ENCODE data around the gene SEC24B.

SEC24B gene

GRCh38 chr4:109548655-109549054 is 115.0 kb downstream of the SEC24B start:
- TF ChIP-seq SIN3A (IDR thresholded peaks at IDR 0.05; ENCODE audit: borderline replicate concordance, insufficient read depth, low read length) = no peak
- no peak for TF ChIP-seq FOXP2 (optimal IDR thresholded peaks at IDR 0.05; ENCODE audit: borderline replicate concordance, extremely low read depth, extremely low read length, insufficient read depth)
- TF ChIP-seq POLR2AphosphoS5 (IDR thresholded peaks at IDR 0.05; ENCODE audit: low read depth, low read length) = no peak
- no peak for TF ChIP-seq TAF1 (IDR thresholded peaks at IDR 0.05; ENCODE audit: borderline replicate concordance, insufficient read depth, low read length)
- TF ChIP-seq, protein P1, sequence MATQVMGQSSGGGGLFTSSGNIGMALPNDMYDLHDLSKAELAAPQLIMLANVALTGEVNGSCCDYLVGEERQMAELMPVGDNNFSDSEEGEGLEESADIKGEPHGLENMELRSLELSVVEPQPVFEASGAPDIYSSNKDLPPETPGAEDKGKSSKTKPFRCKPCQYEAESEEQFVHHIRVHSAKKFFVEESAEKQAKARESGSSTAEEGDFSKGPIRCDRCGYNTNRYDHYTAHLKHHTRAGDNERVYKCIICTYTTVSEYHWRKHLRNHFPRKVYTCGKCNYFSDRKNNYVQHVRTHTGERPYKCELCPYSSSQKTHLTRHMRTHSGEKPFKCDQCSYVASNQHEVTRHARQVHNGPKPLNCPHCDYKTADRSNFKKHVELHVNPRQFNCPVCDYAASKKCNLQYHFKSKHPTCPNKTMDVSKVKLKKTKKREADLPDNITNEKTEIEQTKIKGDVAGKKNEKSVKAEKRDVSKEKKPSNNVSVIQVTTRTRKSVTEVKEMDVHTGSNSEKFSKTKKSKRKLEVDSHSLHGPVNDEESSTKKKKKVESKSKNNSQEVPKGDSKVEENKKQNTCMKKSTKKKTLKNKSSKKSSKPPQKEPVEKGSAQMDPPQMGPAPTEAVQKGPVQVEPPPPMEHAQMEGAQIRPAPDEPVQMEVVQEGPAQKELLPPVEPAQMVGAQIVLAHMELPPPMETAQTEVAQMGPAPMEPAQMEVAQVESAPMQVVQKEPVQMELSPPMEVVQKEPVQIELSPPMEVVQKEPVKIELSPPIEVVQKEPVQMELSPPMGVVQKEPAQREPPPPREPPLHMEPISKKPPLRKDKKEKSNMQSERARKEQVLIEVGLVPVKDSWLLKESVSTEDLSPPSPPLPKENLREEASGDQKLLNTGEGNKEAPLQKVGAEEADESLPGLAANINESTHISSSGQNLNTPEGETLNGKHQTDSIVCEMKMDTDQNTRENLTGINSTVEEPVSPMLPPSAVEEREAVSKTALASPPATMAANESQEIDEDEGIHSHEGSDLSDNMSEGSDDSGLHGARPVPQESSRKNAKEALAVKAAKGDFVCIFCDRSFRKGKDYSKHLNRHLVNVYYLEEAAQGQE (IDR thresholded peaks at IDR 0.05; ENCODE audit: insufficient read depth in 1 of 2, low read depth in 2 of 2, low read length in 2 of 2) = no peak

DNA sequence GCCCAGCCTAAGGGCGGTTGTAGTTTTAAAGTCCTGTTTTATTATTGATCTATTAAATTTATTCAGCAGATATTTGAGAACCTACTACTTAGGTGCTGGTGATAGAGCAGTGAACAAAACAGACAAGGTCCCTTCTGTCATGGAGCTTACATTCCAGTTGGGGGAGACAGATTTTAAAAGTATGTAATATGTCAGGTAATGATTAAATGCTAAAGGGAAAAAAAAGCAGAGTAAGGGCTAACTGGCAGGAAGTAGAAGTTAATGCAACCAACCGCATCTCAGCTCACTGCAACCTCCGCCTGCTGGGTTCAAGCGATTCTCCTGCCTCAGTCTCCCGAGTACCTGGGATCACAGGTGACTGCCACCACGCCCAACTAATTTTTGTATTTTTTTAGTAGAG is 118.6 kb downstream of the SEC24B start:
- no peak for TF ChIP-seq SIN3A (IDR thresholded peaks at IDR 0.05; ENCODE audit: borderline replicate concordance, insufficient read depth, low read length)
- TF ChIP-seq POLR2AphosphoS5 (IDR thresholded peaks at IDR 0.05; ENCODE audit: low read depth, low read length) = no peak
- no peak for TF ChIP-seq TAF1 (IDR thresholded peaks at IDR 0.05; ENCODE audit: borderline replicate concordance, insufficient read depth, low read length)
- TF ChIP-seq, protein P1 (IDR thresholded peaks at IDR 0.05; ENCODE audit: insufficient read depth in 1 of 2, low read depth in 2 of 2, low read length in 2 of 2) = no peak
- no peak for TF ChIP-seq FOXP2 (optimal IDR thresholded peaks at IDR 0.05; ENCODE audit: borderline replicate concordance, extremely low read depth, extremely low read length, insufficient read depth)

DNA sequence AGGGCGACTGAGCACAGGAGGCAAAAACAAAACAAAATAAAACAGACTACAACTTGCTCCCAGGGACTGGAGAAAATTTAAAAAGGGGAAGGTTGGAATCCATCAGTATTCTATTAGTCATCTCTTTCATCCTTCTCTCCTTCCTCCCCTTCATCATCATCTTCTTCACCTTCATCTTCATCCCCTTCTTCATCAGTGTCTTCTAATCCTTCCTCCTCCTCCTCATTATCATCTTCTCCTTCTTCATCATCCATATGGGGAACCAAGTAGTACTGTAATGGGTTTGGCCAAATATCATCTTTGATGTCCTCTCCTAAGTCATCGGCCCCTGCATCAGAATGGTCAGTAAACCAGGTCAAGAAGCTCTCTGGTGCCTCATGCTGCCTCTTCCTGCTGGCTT is 119.5 kb downstream of the SEC24B start:
- TF ChIP-seq POLR2AphosphoS5 (IDR thresholded peaks at IDR 0.05; ENCODE audit: low read depth, low read length) = no peak
- TF ChIP-seq FOXP2 (optimal IDR thresholded peaks at IDR 0.05; ENCODE audit: borderline replicate concordance, extremely low read depth, extremely low read length, insufficient read depth) = no peak
- no peak for TF ChIP-seq TAF1 (IDR thresholded peaks at IDR 0.05; ENCODE audit: borderline replicate concordance, insufficient read depth, low read length)
- TF ChIP-seq SIN3A (IDR thresholded peaks at IDR 0.05; ENCODE audit: borderline replicate concordance, insufficient read depth, low read length) = no peak
- TF ChIP-seq, protein P1 (IDR thresholded peaks at IDR 0.05; ENCODE audit: insufficient read depth in 1 of 2, low read depth in 2 of 2, low read length in 2 of 2) = no peak

GRCh38 chr4:109554971-109555370 is 121.4 kb downstream of the SEC24B start:
- TF ChIP-seq SIN3A (IDR thresholded peaks at IDR 0.05; ENCODE audit: borderline replicate concordance, insufficient read depth, low read length) = no peak
- TF ChIP-seq FOXP2 (optimal IDR thresholded peaks at IDR 0.05; ENCODE audit: borderline replicate concordance, extremely low read depth, extremely low read length, insufficient read depth) = no peak
- TF ChIP-seq POLR2AphosphoS5 (IDR thresholded peaks at IDR 0.05; ENCODE audit: low read depth, low read length) = no peak
- TF ChIP-seq TAF1 (IDR thresholded peaks at IDR 0.05; ENCODE audit: borderline replicate concordance, insufficient read depth, low read length) = no peak
- TF ChIP-seq, protein P1 (IDR thresholded peaks at IDR 0.05; ENCODE audit: insufficient read depth in 1 of 2, low read depth in 2 of 2, low read length in 2 of 2) = no peak

DNA sequence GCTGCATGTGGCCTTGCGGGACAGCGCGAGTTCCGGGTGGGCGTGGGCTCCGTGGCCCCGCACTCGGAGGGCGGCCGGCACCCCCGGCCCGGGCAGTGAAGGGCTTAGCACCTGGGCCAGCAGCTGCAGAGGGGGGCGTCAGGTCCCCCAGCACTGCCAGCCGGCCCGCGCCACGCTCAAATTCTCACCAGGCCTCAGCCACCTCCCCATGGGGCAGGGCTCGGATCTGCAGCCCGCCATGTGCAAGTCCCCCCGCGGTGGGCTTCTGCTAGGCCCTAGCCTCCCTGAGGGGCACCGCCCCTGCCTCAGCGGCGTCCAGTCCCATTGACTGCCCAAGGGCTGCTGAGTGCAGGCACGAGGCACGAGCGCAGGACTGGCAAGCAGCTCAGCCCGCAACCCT is 123.8 kb downstream of the SEC24B start:
- no peak for TF ChIP-seq TAF1 (IDR thresholded peaks at IDR 0.05; ENCODE audit: borderline replicate concordance, insufficient read depth, low read length)
- no peak for TF ChIP-seq POLR2AphosphoS5 (IDR thresholded peaks at IDR 0.05; ENCODE audit: low read depth, low read length)
- no peak for TF ChIP-seq SIN3A (IDR thresholded peaks at IDR 0.05; ENCODE audit: borderline replicate concordance, insufficient read depth, low read length)
- TF ChIP-seq, protein P1 (IDR thresholded peaks at IDR 0.05; ENCODE audit: insufficient read depth in 1 of 2, low read depth in 2 of 2, low read length in 2 of 2) = no peak
- TF ChIP-seq FOXP2 (optimal IDR thresholded peaks at IDR 0.05; ENCODE audit: borderline replicate concordance, extremely low read depth, extremely low read length, insufficient read depth) = no peak

Measured in PFSK-1 (cell line).